Neural progenitor cell (in vitro differentiated cells): Measurements from ENCODE around the gene PTPRK. TPM values are rescaled to one million over a fixed set of nuclear protein-coding genes. Genes with fewer than 3 reads are reported as not detected.

Experiments
- DNase-seq: peaks from one replicate; pipeline ENCODE4 v3.0.0-alpha.2; 2016; ENCODE audit warnings: low spot score
- H2AFZ ChIP-seq: fragments of 200-600 bp; sonication (generic); replicated peaks from 2 replicates; pipeline ENCODE4 v1.6.1; 2016; ENCODE audit warnings: antibody characterized with exemption
- H3F3A ChIP-seq: fragments of 200-600 bp; sonication (generic); 2 replicates; pipeline ENCODE4 v1.6.1; 2016; ENCODE audit warnings: antibody characterized with exemption, low read depth
- H3K27ac ChIP-seq: fragments of 200-600 bp; sonication (generic); 2 replicates; pipeline ENCODE4 v1.5.1; 2016; ENCODE audit warnings: mild to moderate bottlenecking
- H3K27me3 ChIP-seq: fragments of 200-600 bp; sonication (generic); 2 replicates; pipeline ENCODE4 v1.6.1; 2016; ENCODE audit warnings: mild to moderate bottlenecking, moderate library complexity
- H3K36me3 ChIP-seq: fragments of 200-600 bp; sonication (generic); 2 replicates; pipeline ENCODE4 v1.5.1; 2016
- H3K4me1 ChIP-seq: fragments of 200-600 bp; sonication (generic); 2 replicates; pipeline ENCODE4 v1.6.1; 2016; ENCODE audit warnings: mixed run types
- H3K4me2 ChIP-seq: fragments of 200-600 bp; sonication (generic); 2 replicates; pipeline ENCODE4 v1.6.1; 2016
- H3K4me3 ChIP-seq: fragments of 200-600 bp; sonication (generic); 2 replicates; pipeline ENCODE4 v1.5.1; 2016
- H3K79me2 ChIP-seq: fragments of 200-600 bp; sonication (generic); 2 replicates; pipeline ENCODE4 v1.6.1; 2016; ENCODE audit warnings: low read depth
- H3K9ac ChIP-seq: fragments of 200-600 bp; sonication (generic); 2 replicates; pipeline ENCODE4 v1.6.1; 2016
- H3K9me3 ChIP-seq: fragments of 200-600 bp; sonication (generic); 2 replicates; pipeline ENCODE4 v1.5.1; 2016; ENCODE audit warnings: low read depth
- H4K20me1 ChIP-seq: fragments of 200-600 bp; sonication (generic); 2 replicates; pipeline ENCODE4 v1.6.1; 2016; ENCODE audit warnings: low read depth
- H3K27ac Mint-ChIP-seq: 3 replicates; pipeline ENCODE4 v1.8.0; 2021; ENCODE audit warnings: mixed read lengths
- H3K27me3 Mint-ChIP-seq: 2 replicates; pipeline ENCODE4 v1.8.0; 2022; ENCODE audit warnings: low read depth, mild to moderate bottlenecking, inconsistent platforms, moderate library complexity, mixed read lengths; ENCODE audit not compliant: insufficient read depth
- H3K36me3 Mint-ChIP-seq: 3 replicates; pipeline ENCODE4 v1.8.0; 2021; ENCODE audit warnings: mixed read lengths
- H3K4me1 Mint-ChIP-seq: 3 replicates; pipeline ENCODE4 v1.8.0; 2021; ENCODE audit warnings: mixed read lengths
- H3K4me3 Mint-ChIP-seq: 3 replicates; pipeline ENCODE4 v1.8.0; 2021; ENCODE audit warnings: mild to moderate bottlenecking, moderate library complexity, mixed read lengths
- H3K9me3 Mint-ChIP-seq: 3 replicates; pipeline ENCODE4 v1.8.0; 2020; ENCODE audit warnings: mixed read lengths
- EZH2 ChIP-seq: fragments of 200-600 bp; sonication (generic); IDR thresholded peaks from 2 replicates; pipeline ENCODE4 v1.6.1; 2017; ENCODE audit warnings: antibody characterized with exemption, mild to moderate bottlenecking, moderate library complexity
- EZH2phosphoT487 ChIP-seq: fragments of 200-600 bp; sonication (generic); IDR thresholded peaks from 2 replicates; pipeline ENCODE4 v1.6.1; 2017; ENCODE audit warnings: antibody characterized with exemption
- total RNA-seq: library from RNA; depleted of rRNA; stranded (reverse); fragments of >200 nt; gene quantifications from 2 replicates; pipeline ENCODE4 v1.2.3, GENCODE V29; 2015; ENCODE audit warnings: low replicate concordance
- TF ChIP-seq, protein P1 (sequence below): fragments of 200-600 bp; sonication (generic); IDR thresholded peaks from 2 replicates; pipeline ENCODE4 v1.5.1; 2017; ENCODE audit warnings: antibody characterized with exemption, mild to moderate bottlenecking

Gene PTPRK
- total RNA-seq, 1 donor from 2014 or later, result 35.0 TPM

DNA sequence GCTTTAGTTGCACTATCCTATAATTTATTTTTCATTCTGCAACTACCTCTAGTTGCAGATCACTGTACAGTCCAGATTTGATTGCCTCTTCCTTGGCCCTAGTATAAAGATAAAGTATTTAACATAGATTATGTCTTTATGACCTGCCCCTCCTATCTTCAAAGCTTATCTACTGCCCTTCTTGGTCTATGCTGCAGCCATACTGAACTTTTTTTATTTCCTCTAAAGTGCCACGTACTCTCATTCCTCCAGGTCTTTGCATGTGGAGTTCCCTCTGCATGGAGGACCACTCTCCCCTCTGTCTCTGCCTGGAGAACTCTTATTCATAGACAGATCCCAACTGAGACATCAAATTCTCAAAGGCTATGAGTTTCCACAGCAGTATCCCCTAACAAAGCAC, 168.0 kb downstream of the PTPRK start:
- no peak overlapping the region for H3K4me2 ChIP-seq
- DNase-seq, result no peak
- H3K4me1 ChIP-seq, result no peaks in the 10 kb centered on the region
- no peaks in the 10 kb centered on the region for H3K36me3 ChIP-seq
- H4K20me1 ChIP-seq, result no peaks in the 10 kb centered on the region
- TF ChIP-seq EZH2phosphoT487 (no peak), EZH2 (no peak)
- TF ChIP-seq, protein P1, sequence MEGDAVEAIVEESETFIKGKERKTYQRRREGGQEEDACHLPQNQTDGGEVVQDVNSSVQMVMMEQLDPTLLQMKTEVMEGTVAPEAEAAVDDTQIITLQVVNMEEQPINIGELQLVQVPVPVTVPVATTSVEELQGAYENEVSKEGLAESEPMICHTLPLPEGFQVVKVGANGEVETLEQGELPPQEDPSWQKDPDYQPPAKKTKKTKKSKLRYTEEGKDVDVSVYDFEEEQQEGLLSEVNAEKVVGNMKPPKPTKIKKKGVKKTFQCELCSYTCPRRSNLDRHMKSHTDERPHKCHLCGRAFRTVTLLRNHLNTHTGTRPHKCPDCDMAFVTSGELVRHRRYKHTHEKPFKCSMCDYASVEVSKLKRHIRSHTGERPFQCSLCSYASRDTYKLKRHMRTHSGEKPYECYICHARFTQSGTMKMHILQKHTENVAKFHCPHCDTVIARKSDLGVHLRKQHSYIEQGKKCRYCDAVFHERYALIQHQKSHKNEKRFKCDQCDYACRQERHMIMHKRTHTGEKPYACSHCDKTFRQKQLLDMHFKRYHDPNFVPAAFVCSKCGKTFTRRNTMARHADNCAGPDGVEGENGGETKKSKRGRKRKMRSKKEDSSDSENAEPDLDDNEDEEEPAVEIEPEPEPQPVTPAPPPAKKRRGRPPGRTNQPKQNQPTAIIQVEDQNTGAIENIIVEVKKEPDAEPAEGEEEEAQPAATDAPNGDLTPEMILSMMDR, result no peak
- Mint-ChIP-seq H3K36me3 (peaks cover 2% of the 10 kb centered on the region), H3K27me3 (no peaks in the 10 kb centered on the region), H3K27ac (no peak overlapping the region), H3K4me3 (no peak overlapping the region), H3K4me1 (no peaks in the 10 kb centered on the region), H3K9me3 (no peaks in the 10 kb centered on the region)
- no peak overlapping the region for H3K4me3 ChIP-seq
- H3F3A ChIP-seq, result no peaks in the 10 kb centered on the region
- H3K9me3 ChIP-seq, result no peaks in the 10 kb centered on the region
- H2AFZ ChIP-seq, result no peak overlapping the region
- H3K27ac ChIP-seq, result no peak overlapping the region
- H3K27me3 ChIP-seq, result no peaks in the 10 kb centered on the region
- H3K9ac ChIP-seq, result no peak overlapping the region
- peaks cover 11% of the 10 kb centered on the region for H3K79me2 ChIP-seq

DNA sequence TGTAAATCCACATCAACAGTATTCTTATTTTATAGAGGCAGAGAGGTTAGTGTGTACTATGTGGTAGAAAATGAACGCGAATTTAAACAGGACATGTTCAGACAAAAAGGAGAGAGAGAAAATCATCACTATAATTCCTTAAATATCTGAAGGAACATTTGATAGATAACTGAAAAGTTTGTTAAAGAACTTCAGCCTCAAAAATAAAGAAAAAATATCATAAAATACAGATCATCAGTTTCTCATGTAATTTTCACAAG, 169.2 kb downstream of the PTPRK start:
- Histone ChIP-seq H3K79me2 (peaks cover 7% of the 10 kb centered on the region), H3K4me2 (no peak overlapping the region), H3K9me3 (no peaks in the 10 kb centered on the region), H3F3A (no peaks in the 10 kb centered on the region), H4K20me1 (no peaks in the 10 kb centered on the region), H3K27me3 (no peaks in the 10 kb centered on the region), H3K27ac (no peak overlapping the region), H3K4me3 (no peak overlapping the region), H3K36me3 (no peaks in the 10 kb centered on the region), H3K4me1 (no peaks in the 10 kb centered on the region), H2AFZ (no peak overlapping the region), H3K9ac (no peak overlapping the region)
- DNase-seq, result no peak
- H3K4me1 Mint-ChIP-seq, result peaks cover 7% of the 10 kb centered on the region
- H3K36me3 Mint-ChIP-seq, result peaks cover 2% of the 10 kb centered on the region
- no peaks in the 10 kb centered on the region for H3K27me3 Mint-ChIP-seq
- no peaks in the 10 kb centered on the region for H3K9me3 Mint-ChIP-seq
- H3K4me3 Mint-ChIP-seq, result no peak overlapping the region
- no peak overlapping the region for H3K27ac Mint-ChIP-seq
- no peak for TF ChIP-seq EZH2

DNA sequence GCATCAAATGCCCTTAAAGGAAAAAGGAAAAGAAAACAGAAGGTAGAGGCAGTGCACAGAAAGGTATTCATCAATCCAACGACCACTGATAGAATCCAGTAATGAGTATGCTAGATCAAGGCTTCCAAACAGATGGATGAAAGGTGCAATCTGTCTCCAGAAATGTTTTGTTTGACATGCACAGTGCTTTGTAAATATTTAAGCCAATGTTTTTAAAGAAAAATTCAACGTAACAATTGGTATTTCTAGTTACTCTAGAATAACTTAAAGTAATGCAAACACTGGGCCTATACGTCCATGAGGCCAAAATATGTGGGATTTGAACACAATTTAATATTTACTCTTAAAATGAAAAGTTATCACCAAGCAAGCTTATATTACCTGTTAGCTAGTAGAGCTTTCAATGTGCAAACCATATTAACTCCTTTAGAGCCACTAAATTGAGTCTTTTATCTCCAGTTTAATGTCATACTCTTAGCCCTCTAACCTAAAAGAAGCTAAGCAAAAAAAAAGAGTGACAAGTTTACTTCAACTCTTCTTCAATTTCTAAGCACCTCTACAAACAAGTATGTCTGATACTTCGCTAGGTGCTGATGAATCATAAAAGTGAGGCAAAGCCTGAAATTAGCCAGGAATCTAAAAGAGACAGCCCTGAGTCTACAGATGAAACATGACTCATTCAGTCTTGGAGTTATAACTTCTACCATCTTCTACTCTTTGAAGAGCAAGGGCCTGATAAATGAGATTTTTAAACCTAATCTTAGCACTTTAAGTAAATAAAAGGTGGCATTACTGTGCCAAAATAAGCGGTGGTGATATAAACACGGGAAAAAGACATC, 169.8 kb downstream of the PTPRK start:
- H3K4me1 Mint-ChIP-seq, result peaks cover 7% of the 10 kb centered on the region

DNA sequence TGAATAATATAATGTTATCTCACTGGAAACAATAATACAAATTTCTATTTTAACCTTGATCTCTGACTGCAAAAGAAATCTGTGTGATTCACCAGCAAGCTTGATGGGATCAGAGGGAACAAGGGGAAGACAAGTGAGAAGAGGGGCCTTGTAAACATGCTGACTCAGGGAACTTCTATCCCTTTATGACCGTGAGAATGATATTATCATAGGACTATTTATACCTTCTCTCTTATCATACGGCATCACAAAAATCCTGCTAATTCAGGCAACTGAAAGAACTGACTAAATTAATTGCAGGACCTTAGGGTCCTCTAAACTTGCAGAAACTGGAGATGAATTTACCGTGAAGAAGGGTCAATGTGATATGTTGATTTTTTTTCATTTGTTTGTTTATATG, 173.3 kb downstream of the PTPRK start:
- H3K4me3 Mint-ChIP-seq, result no peak overlapping the region
- Histone ChIP-seq H3K36me3 (no peaks in the 10 kb centered on the region), H4K20me1 (no peaks in the 10 kb centered on the region), H3K4me1 (no peaks in the 10 kb centered on the region), H3K9me3 (no peaks in the 10 kb centered on the region), H3F3A (no peaks in the 10 kb centered on the region), H2AFZ (no peak overlapping the region), H3K27ac (no peak overlapping the region), H3K4me2 (no peak overlapping the region), H3K4me3 (no peak overlapping the region), H3K9ac (no peak overlapping the region), H3K27me3 (no peaks in the 10 kb centered on the region), H3K79me2 (no peaks in the 10 kb centered on the region)
- no peak for DNase-seq
- no peak overlapping the region for H3K27ac Mint-ChIP-seq
- H3K9me3 Mint-ChIP-seq, result no peaks in the 10 kb centered on the region
- no peaks in the 10 kb centered on the region for H3K27me3 Mint-ChIP-seq
- H3K4me1 Mint-ChIP-seq, result peaks cover 7% of the 10 kb centered on the region
- no peaks in the 10 kb centered on the region for H3K36me3 Mint-ChIP-seq
- TF ChIP-seq EZH2, result no peak

More for the DNA sequence above, 169.8 kb downstream of the PTPRK start:
- no peak overlapping the region for H3K27ac Mint-ChIP-seq
- TF ChIP-seq, protein P1, result no peak
- no peak for TF ChIP-seq EZH2
- no peak for TF ChIP-seq EZH2phosphoT487
- no peaks in the 10 kb centered on the region for H3K4me1 ChIP-seq
- H2AFZ ChIP-seq, result no peak overlapping the region
- H3K36me3 Mint-ChIP-seq, result peaks cover 2% of the 10 kb centered on the region
- no peaks in the 10 kb centered on the region for H3K36me3 ChIP-seq
- no peak overlapping the region for H3K27ac ChIP-seq
- no peak overlapping the region for H3K4me2 ChIP-seq
- no peaks in the 10 kb centered on the region for H4K20me1 ChIP-seq
- no peak for DNase-seq
- no peaks in the 10 kb centered on the region for H3K9me3 ChIP-seq
- H3K9ac ChIP-seq, result no peak overlapping the region
- no peak overlapping the region for H3K4me3 Mint-ChIP-seq
- H3F3A ChIP-seq, result no peaks in the 10 kb centered on the region
- H3K79me2 ChIP-seq, result peaks cover 7% of the 10 kb centered on the region
- no peaks in the 10 kb centered on the region for H3K27me3 Mint-ChIP-seq
- no peak overlapping the region for H3K4me3 ChIP-seq
- no peaks in the 10 kb centered on the region for H3K9me3 Mint-ChIP-seq
- no peaks in the 10 kb centered on the region for H3K27me3 ChIP-seq
